ENCODE data around the gene SLC35F4.

The SLC35F4 gene

DNA sequence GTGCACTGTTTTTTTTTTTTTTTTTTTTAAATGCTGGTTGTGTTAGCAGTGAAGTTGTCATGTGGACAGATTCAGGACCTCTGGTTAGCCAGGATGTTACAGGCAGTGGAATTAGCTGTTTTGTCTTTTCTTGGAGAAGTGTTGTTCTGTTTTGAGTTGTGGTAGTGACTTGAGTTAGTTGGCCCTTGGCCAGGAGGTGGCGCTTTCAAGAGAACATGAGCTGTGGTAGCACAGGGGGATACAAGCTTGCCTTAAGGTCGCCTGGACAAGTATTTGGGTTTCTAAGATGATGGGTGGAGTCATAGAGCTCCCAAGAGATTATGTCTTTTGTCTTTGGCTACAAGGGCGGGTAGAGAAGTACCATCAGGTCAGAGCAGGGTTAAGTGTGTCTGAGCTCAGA is 338.9 kb downstream of the SLC35F4 start:
- H3K4me3 ChIP-seq (ENCODE audit: low read depth, low read length) = no peak overlapping the region
- TF ChIP-seq, protein P1, sequence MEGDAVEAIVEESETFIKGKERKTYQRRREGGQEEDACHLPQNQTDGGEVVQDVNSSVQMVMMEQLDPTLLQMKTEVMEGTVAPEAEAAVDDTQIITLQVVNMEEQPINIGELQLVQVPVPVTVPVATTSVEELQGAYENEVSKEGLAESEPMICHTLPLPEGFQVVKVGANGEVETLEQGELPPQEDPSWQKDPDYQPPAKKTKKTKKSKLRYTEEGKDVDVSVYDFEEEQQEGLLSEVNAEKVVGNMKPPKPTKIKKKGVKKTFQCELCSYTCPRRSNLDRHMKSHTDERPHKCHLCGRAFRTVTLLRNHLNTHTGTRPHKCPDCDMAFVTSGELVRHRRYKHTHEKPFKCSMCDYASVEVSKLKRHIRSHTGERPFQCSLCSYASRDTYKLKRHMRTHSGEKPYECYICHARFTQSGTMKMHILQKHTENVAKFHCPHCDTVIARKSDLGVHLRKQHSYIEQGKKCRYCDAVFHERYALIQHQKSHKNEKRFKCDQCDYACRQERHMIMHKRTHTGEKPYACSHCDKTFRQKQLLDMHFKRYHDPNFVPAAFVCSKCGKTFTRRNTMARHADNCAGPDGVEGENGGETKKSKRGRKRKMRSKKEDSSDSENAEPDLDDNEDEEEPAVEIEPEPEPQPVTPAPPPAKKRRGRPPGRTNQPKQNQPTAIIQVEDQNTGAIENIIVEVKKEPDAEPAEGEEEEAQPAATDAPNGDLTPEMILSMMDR (IDR thresholded peaks at IDR 0.05; ENCODE audit: borderline replicate concordance, insufficient read depth, low read depth, low read length) = peak; percentile 26; the same call in 1 of the 2 replicates

DNA sequence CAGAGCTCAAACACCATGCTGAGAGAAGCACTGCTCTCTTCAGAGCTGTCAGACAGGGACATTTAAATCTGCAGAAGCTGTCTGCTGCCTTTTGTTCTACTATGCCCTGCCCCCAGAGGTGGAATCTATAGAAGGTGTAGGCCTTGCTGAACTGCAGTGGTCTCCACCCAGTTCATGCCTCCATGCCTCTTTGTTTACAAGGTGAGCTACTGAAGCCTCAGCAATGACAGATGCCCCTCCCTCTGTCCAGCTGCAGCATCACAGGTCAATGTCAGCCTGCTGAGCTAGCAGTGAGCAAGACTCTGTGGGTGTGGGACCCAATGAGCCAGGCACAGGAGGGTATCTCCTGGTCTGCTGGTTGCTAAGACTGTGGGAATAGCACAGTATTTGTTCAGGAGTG is 346.8 kb downstream of the SLC35F4 start:
- H3K4me3 ChIP-seq (ENCODE audit: low read depth, low read length) = no peak overlapping the region
- TF ChIP-seq, protein P1 (IDR thresholded peaks at IDR 0.05; ENCODE audit: borderline replicate concordance, insufficient read depth, low read depth, low read length) = no peak

All from GM12875 (cell line).